ENCODE results near the gene ST6GALNAC3.

ST6GALNAC3 gene

DNA sequence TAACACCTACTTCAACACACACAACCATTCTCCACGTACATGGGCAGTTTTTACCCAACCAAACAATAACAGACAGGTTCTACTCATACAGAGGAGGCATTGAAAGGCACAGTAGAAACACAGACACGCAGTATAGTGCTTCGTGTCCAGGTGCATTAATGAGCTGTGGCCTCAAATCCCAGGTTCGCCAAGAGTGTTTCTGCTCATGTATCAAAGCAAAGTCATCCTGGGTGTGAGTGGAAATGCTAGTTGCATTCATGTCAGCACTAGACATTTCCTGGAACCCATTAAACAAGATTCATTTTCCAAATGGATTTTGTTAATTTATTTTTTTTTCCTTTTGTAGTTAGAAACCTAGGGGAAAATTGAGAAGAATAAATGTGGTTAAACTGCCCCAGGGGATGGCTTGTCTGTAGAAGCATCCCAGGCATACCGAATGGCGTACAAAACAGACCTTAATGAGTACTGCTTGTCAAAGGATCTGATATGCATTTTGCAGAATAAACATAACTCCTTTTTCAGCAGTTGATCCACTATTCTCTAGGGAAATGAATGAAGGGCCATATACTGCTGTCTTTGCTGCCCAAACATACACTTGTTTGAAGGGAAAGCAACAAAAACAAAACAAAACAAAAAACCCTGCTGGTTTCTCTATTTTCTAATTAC lies 494.2 kb downstream of the ST6GALNAC3 start:
- no peak for TF ChIP-seq CTCF (conservative IDR thresholded peaks at IDR 0.05; ENCODE audit: low read length)
- TF ChIP-seq EZH2phosphoT487 (IDR thresholded peaks at IDR 0.05; ENCODE audit: borderline replicate concordance), result no peak
- Histone ChIP-seq H3K9me2 (replicated peaks; ENCODE audit: low read depth, low read length) (no peaks in the 10 kb centered on the region), H4K20me1 (ENCODE audit: insufficient read depth, low read length, poor library complexity, severe bottlenecking) (no peaks in the 10 kb centered on the region), H3K4me2 (ENCODE audit: low read depth, low read length, poor library complexity, severe bottlenecking) (no peak overlapping the region), H3K9ac (ENCODE audit: low read depth, low read length, poor library complexity, severe bottlenecking) (no peak overlapping the region), H3K36me3 (ENCODE audit: insufficient read depth, low read length) (no peaks in the 10 kb centered on the region), H3K79me2 (ENCODE audit: insufficient read depth, low read length) (no peaks in the 10 kb centered on the region), H3K4me1 (ENCODE audit: insufficient read depth, low read length, poor library complexity, severe bottlenecking) (no peaks in the 10 kb centered on the region), H3K4me3 (ENCODE audit: low read length, poor library complexity, severe bottlenecking) (no peak overlapping the region), H3K9me3 (ENCODE audit: insufficient read depth, low read depth, low read length) (no peaks in the 10 kb centered on the region), H3K27me3 (ENCODE audit: insufficient read depth, low read length, poor library complexity, severe bottlenecking) (no peaks in the 10 kb centered on the region), H3F3A (ENCODE audit: low read depth) (no peaks in the 10 kb centered on the region), H2AFZ (ENCODE audit: low read length) (no peak overlapping the region)

GRCh38 chr1:76571248-76571647 lies 496.7 kb downstream of the ST6GALNAC3 start:
- H3K79me2 ChIP-seq (ENCODE audit: insufficient read depth, low read length), result no peaks in the 10 kb centered on the region
- H3F3A ChIP-seq (ENCODE audit: low read depth), result no peaks in the 10 kb centered on the region
- H3K9me2 ChIP-seq (replicated peaks; ENCODE audit: low read depth, low read length), result no peaks in the 10 kb centered on the region
- no peaks in the 10 kb centered on the region for H4K20me1 ChIP-seq (ENCODE audit: insufficient read depth, low read length, poor library complexity, severe bottlenecking)
- H3K9ac ChIP-seq (ENCODE audit: low read depth, low read length, poor library complexity, severe bottlenecking), result no peak overlapping the region
- no peaks in the 10 kb centered on the region for H3K36me3 ChIP-seq (ENCODE audit: insufficient read depth, low read length)
- no peak overlapping the region for H2AFZ ChIP-seq (ENCODE audit: low read length)
- no peaks in the 10 kb centered on the region for H3K27me3 ChIP-seq (ENCODE audit: insufficient read depth, low read length, poor library complexity, severe bottlenecking)
- no peaks in the 10 kb centered on the region for H3K9me3 ChIP-seq (ENCODE audit: insufficient read depth, low read depth, low read length)
- no peak overlapping the region for H3K4me2 ChIP-seq (ENCODE audit: low read depth, low read length, poor library complexity, severe bottlenecking)
- no peak for TF ChIP-seq EZH2phosphoT487 (IDR thresholded peaks at IDR 0.05; ENCODE audit: borderline replicate concordance)
- no peak for TF ChIP-seq CTCF (conservative IDR thresholded peaks at IDR 0.05; ENCODE audit: low read length)
- no peaks in the 10 kb centered on the region for H3K4me1 ChIP-seq (ENCODE audit: insufficient read depth, low read length, poor library complexity, severe bottlenecking)
- no peak overlapping the region for H3K4me3 ChIP-seq (ENCODE audit: low read length, poor library complexity, severe bottlenecking)

- Histone ChIP-seq H3F3A (ENCODE audit: low read depth) (no peaks in the 10 kb centered on the region), H3K9me2 (replicated peaks; ENCODE audit: low read depth, low read length) (no peaks in the 10 kb centered on the region), H3K36me3 (ENCODE audit: insufficient read depth, low read length) (no peaks in the 10 kb centered on the region), H3K4me1 (ENCODE audit: insufficient read depth, low read length, poor library complexity, severe bottlenecking) (no peaks in the 10 kb centered on the region), H2AFZ (ENCODE audit: low read length) (no peak overlapping the region), H3K27me3 (ENCODE audit: insufficient read depth, low read length, poor library complexity, severe bottlenecking) (no peaks in the 10 kb centered on the region), H3K4me3 (ENCODE audit: low read length, poor library complexity, severe bottlenecking) (no peak overlapping the region), H3K9ac (ENCODE audit: low read depth, low read length, poor library complexity, severe bottlenecking) (no peak overlapping the region), H3K9me3 (ENCODE audit: insufficient read depth, low read depth, low read length) (no peaks in the 10 kb centered on the region), H3K79me2 (ENCODE audit: insufficient read depth, low read length) (no peaks in the 10 kb centered on the region), H3K4me2 (ENCODE audit: low read depth, low read length, poor library complexity, severe bottlenecking) (no peak overlapping the region), H4K20me1 (ENCODE audit: insufficient read depth, low read length, poor library complexity, severe bottlenecking) (no peaks in the 10 kb centered on the region)
- no peak for TF ChIP-seq EZH2phosphoT487 (IDR thresholded peaks at IDR 0.05; ENCODE audit: borderline replicate concordance)
- TF ChIP-seq CTCF (conservative IDR thresholded peaks at IDR 0.05; ENCODE audit: low read length), result no peak
These were observed 497.7 kb downstream of the ST6GALNAC3 start for GRCh38 chr1:76572229-76572628.

Measured in Loucy (cell line).